IPS DF 6.9 (cell line): Measurements from ENCODE around the gene NGEF.

ENCODE experiments used
- DNase-seq: peaks from one replicate; pipeline ENCODE4 v3.0.0-alpha.2; 2013; ENCODE audit warnings: low read depth, low spot score
- H3K27ac ChIP-seq: one replicate; pipeline ENCODE4 v1.5.1; 2013; ENCODE audit warnings: low read length, control low read depth
- H3K27me3 ChIP-seq: 2 replicates; pipeline ENCODE4 v1.6.1; 2013; ENCODE audit warnings: mild to moderate bottlenecking, low read length; ENCODE audit not compliant: control insufficient read depth, insufficient read depth
- H3K36me3 ChIP-seq: 2 replicates; pipeline ENCODE4 v1.6.1; 2013; ENCODE audit warnings: low read length; ENCODE audit not compliant: control insufficient read depth, insufficient read depth
- H3K4me1 ChIP-seq: 2 replicates; pipeline ENCODE4 v1.6.1; 2013; ENCODE audit warnings: low read length; ENCODE audit not compliant: control insufficient read depth, insufficient read depth
- H3K4me3 ChIP-seq: 2 replicates; pipeline ENCODE4 v1.5.1; 2013; ENCODE audit warnings: mild to moderate bottlenecking, low read length
- H3K9me3 ChIP-seq: 2 replicates; pipeline ENCODE4 v1.6.1; 2013; ENCODE audit warnings: low read length, inconsistent platforms; ENCODE audit not compliant: control insufficient read depth, insufficient read depth
- WGBS: extraction: QIAGEN DNeasy Blood & Tissue Kit; methylation state at CpG from one replicate; pipeline ENCODE4 v1.1.7; 2013; ENCODE audit warnings: mixed read lengths, missing lambda C conversion rate; ENCODE audit not compliant: insufficient read length, insufficient coverage; 5-methylcytosine and 5-hydroxymethylcytosine counted together

Gene NGEF

GRCh38 chr2:232997749-232998665 is 15.0 kb downstream of the NGEF start:
- no peak overlapping the region for H3K27ac ChIP-seq
- H3K4me1 ChIP-seq = no peaks in the 10 kb centered on the region
- no peak overlapping the region for H3K4me3 ChIP-seq
- no peaks in the 10 kb centered on the region for H3K27me3 ChIP-seq
- no peaks in the 10 kb centered on the region for H3K9me3 ChIP-seq
- no peak for DNase-seq
- H3K36me3 ChIP-seq = no peaks in the 10 kb centered on the region
- WGBS = no CpG with 5 or more reads among the region's 18 CpGs

- Histone ChIP-seq H3K4me3 (no peak overlapping the region), H3K4me1 (no peaks in the 10 kb centered on the region), H3K27ac (no peak overlapping the region), H3K36me3 (no peaks in the 10 kb centered on the region), H3K9me3 (no peaks in the 10 kb centered on the region), H3K27me3 (no peaks in the 10 kb centered on the region)
- no peak for DNase-seq
- WGBS = no CpG with 5 or more reads among the region's 5 CpGs
These were observed 18.6 kb downstream of the NGEF start for GRCh38 chr2:232994446-232994845.

GRCh38 chr2:232993231-232993821 is 19.7 kb downstream of the NGEF start:
- Histone ChIP-seq H3K27me3 (no peaks in the 10 kb centered on the region), H3K36me3 (no peaks in the 10 kb centered on the region), H3K4me3 (no peak overlapping the region), H3K9me3 (no peaks in the 10 kb centered on the region), H3K4me1 (no peaks in the 10 kb centered on the region), H3K27ac (no peak overlapping the region)
- no CpG with 5 or more reads among the region's 4 CpGs for WGBS
- DNase-seq = no peak

GRCh38 chr2:232986155-232986554 is 26.9 kb downstream of the NGEF start:
- H3K4me3 ChIP-seq = no peak overlapping the region
- H3K27me3 ChIP-seq = no peaks in the 10 kb centered on the region
- no peaks in the 10 kb centered on the region for H3K36me3 ChIP-seq
- peaks cover 6% of the 10 kb centered on the region for H3K4me1 ChIP-seq
- no peaks in the 10 kb centered on the region for H3K9me3 ChIP-seq
- WGBS = no CpG with 5 or more reads among the region's 2 CpGs
- no peak overlapping the region for H3K27ac ChIP-seq
- DNase-seq = no peak

- Histone ChIP-seq H3K4me1 (peaks cover 7% of the 10 kb centered on the region), H3K4me3 (no peak overlapping the region), H3K27ac (no peak overlapping the region), H3K27me3 (no peaks in the 10 kb centered on the region), H3K9me3 (no peaks in the 10 kb centered on the region), H3K36me3 (no peaks in the 10 kb centered on the region)
- no CpG with 5 or more reads among the region's 15 CpGs for WGBS
- DNase-seq = no peak
These were observed 28.4 kb downstream of the NGEF start for GRCh38 chr2:232984451-232985207.

- Histone ChIP-seq H3K4me1 (peaks cover 7% of the 10 kb centered on the region), H3K27ac (no peak overlapping the region), H3K36me3 (no peaks in the 10 kb centered on the region), H3K4me3 (no peak overlapping the region), H3K9me3 (no peaks in the 10 kb centered on the region), H3K27me3 (no peaks in the 10 kb centered on the region)
- no CpG with 5 or more reads among the region's 11 CpGs for WGBS
- no peak for DNase-seq
These were observed 29.4 kb downstream of the NGEF start for GRCh38 chr2:232983669-232984140.

GRCh38 chr2:232982926-232983668 is 30.0 kb downstream of the NGEF start:
- WGBS = no CpG with 5 or more reads among the region's 15 CpGs
- peaks cover 7% of the 10 kb centered on the region for H3K4me1 ChIP-seq

GRCh38 chr2:232981767-232982360 is 31.2 kb downstream of the NGEF start:
- no CpG with 5 or more reads among the region's 5 CpGs for WGBS
- DNase-seq = no peak
- Histone ChIP-seq H3K4me1 (peaks cover 7% of the 10 kb centered on the region), H3K4me3 (no peak overlapping the region), H3K27ac (no peak overlapping the region), H3K27me3 (no peaks in the 10 kb centered on the region), H3K36me3 (no peaks in the 10 kb centered on the region), H3K9me3 (no peaks in the 10 kb centered on the region)

More at GRCh38 chr2:232982926-232983668, 30.0 kb downstream of the NGEF start:
- H3K27ac ChIP-seq = no peak overlapping the region
- peak; percentile 45 for DNase-seq
- H3K27me3 ChIP-seq = no peaks in the 10 kb centered on the region
- H3K36me3 ChIP-seq = no peaks in the 10 kb centered on the region
- no peak overlapping the region for H3K4me3 ChIP-seq
- H3K9me3 ChIP-seq = no peaks in the 10 kb centered on the region

- no CpG with 5 or more reads among the region's 7 CpGs for WGBS
- no peak overlapping the region for H3K27ac ChIP-seq
- no peaks in the 10 kb centered on the region for H3K9me3 ChIP-seq
- no peaks in the 10 kb centered on the region for H3K36me3 ChIP-seq
- peaks cover 7% of the 10 kb centered on the region for H3K4me1 ChIP-seq
- H3K4me3 ChIP-seq = no peak overlapping the region
- no peaks in the 10 kb centered on the region for H3K27me3 ChIP-seq
- no peak for DNase-seq
These were observed 31.7 kb downstream of the NGEF start for GRCh38 chr2:232981356-232981755.
